HCT116 (cell line): ENCODE measurements around the gene ITGB1BP1. TPM values are rescaled to one million over a fixed set of nuclear protein-coding genes. Genes with fewer than 3 reads are reported as not detected.

ENCODE experiments used
- ATAC-seq: fragments of 200-7000 bp; cut with Tn5 transposase; 2 replicates; pipeline ENCODE4 v1.9.1; 2020; ENCODE audit warnings: mild to moderate bottlenecking, moderate library complexity
- BruUV-seq: library from RNA; stranded (reverse); fragments of 400-500 nt; replicated peaks from 2 replicates; lab custom pipeline; 2021; lab: Mats Ljungman, UMichigan
- CTCF ChIA-PET: fragments of 300-600 bp; sonication (Branson Sonifier 250); formaldehyde crosslinking; loops from one replicate; lab custom pipeline; 2021; ENCODE audit warnings: antibody characterized with exemption; lab: Charles Lee
- POLR2A ChIA-PET: fragments of 300-600, 350-600 bp; sonication (Branson Sonifier 250); formaldehyde crosslinking; loops from one replicate; lab custom pipeline; 2021; ENCODE audit warnings: antibody characterized with exemption; lab: Charles Lee
- RAD21 ChIA-PET, 2 experiments: fragments of 300-600 bp; sonication (Branson Sonifier 250); formaldehyde crosslinking; loops; one replicate each; lab custom pipeline; 2023; ENCODE audit warnings: low total read pairs in 2 of 2; ENCODE audit not compliant: uncharacterized antibody in 2 of 2, unreplicated experiment in 2 of 2, low non-redundant PET in 1 of 2; lab: Charles Lee
- DNase-seq: peaks from one replicate; pipeline ENCODE4 v3.0.0-alpha.2; 2010; ENCODE audit warnings: low read depth, low spot score
- H2AFZ ChIP-seq: fragments of 200-600 bp; shearing (Covaris generic), sonication (generic); 2 replicates; pipeline ENCODE4 v1.6.1; 2017; ENCODE audit warnings: low read depth, mixed run types, mixed read lengths, antibody characterized with exemption, low read length; ENCODE audit not compliant: poor library complexity, severe bottlenecking
- H3K27ac ChIP-seq: 2 replicates; pipeline ENCODE4 v1.5.1; 2012; ENCODE audit warnings: low read depth, low read length
- H3K27me3 ChIP-seq: fragments of 200-600 bp; sonication (generic); 2 replicates; pipeline ENCODE4 v1.6.1; 2016; ENCODE audit warnings: mixed run types, low read length, mixed read lengths; ENCODE audit not compliant: insufficient read depth
- H3K36me3 ChIP-seq, 2 experiments: fragments of 200-500 bp in 1 of 2; fragments of 200-600 bp in 1 of 2; sonication (Bioruptor generic) in 1 of 2; sonication (generic) in 1 of 2; 2 replicates each; pipeline versions ENCODE4 v1.5.1 to v1.6.1; 2014 to 2016; ENCODE audit warnings: low read length in 2 of 2, inconsistent platforms in 1 of 2, mixed read lengths in 1 of 2, mixed run types in 1 of 2; ENCODE audit not compliant: insufficient read depth in 2 of 2, control insufficient read depth in 1 of 2
- H3K4me1 ChIP-seq, 2 experiments: fragments of 200-600 bp in 1 of 2; sonication (generic) in 1 of 2; 2 replicates each; pipeline versions ENCODE4 v1.5.1 to v1.6.1; 2012 to 2017; ENCODE audit warnings: low read length in 2 of 2, inconsistent platforms in 1 of 2, mild to moderate bottlenecking in 1 of 2, mixed read lengths in 1 of 2, mixed run types in 1 of 2, moderate library complexity in 1 of 2; ENCODE audit not compliant: insufficient read depth in 2 of 2, control insufficient read depth in 1 of 2
- H3K4me2 ChIP-seq: fragments of 200-600 bp; sonication (generic); 2 replicates; pipeline ENCODE4 v1.6.1; 2017; ENCODE audit warnings: mixed run types, low read length, mixed read lengths
- H3K4me3 ChIP-seq, 2 experiments: fragments of 200-600 bp in 1 of 2; sonication (generic) in 1 of 2; replicated peaks in 1 of 2; 2 replicates each; pipeline ENCODE4 v1.5.1; 2011 to 2016; ENCODE audit warnings: low read length in 2 of 2, control low read depth in 1 of 2, low read depth in 1 of 2, mild to moderate bottlenecking in 1 of 2, mixed read lengths in 1 of 2, mixed run types in 1 of 2
- H3K79me2 ChIP-seq: fragments of 200-600 bp; sonication (generic); 2 replicates; pipeline ENCODE4 v1.6.1; 2017; ENCODE audit warnings: mild to moderate bottlenecking, mixed run types, low read length, moderate library complexity, mixed read lengths; ENCODE audit not compliant: insufficient read depth
- H3K9ac ChIP-seq: fragments of 200-600 bp; sonication (generic); 2 replicates; pipeline ENCODE4 v1.6.1; 2016; ENCODE audit warnings: low read length, mixed read lengths
- H3K9me2 ChIP-seq: fragments of 200-600 bp; sonication (generic), shearing (Covaris generic); 2 replicates; pipeline ENCODE4 v1.6.1; 2017; ENCODE audit warnings: mixed run types, mild to moderate bottlenecking, moderate library complexity; ENCODE audit not compliant: insufficient read depth
- H3K9me3 ChIP-seq, 2 experiments: fragments of 200-500 bp in 1 of 2; fragments of 200-600 bp in 1 of 2; sonication (Bioruptor generic) in 1 of 2; sonication (generic) in 1 of 2; 2 replicates each; pipeline ENCODE4 v1.6.1; 2014 to 2017; ENCODE audit warnings: low read length in 2 of 2, mixed read lengths in 2 of 2, inconsistent platforms in 1 of 2, low read depth in 1 of 2, mild to moderate bottlenecking in 1 of 2, mixed run types in 1 of 2, moderate library complexity in 1 of 2; ENCODE audit not compliant: control insufficient read depth in 1 of 2, insufficient read depth in 1 of 2
- H4K20me1 ChIP-seq: fragments of 200-600 bp; sonication (generic), shearing (Covaris generic); 2 replicates; pipeline ENCODE4 v1.6.1; 2017; ENCODE audit warnings: mixed run types, mild to moderate bottlenecking, moderate library complexity; ENCODE audit not compliant: insufficient read depth
- CBX3 ChIP-seq: IDR thresholded peaks from 2 replicates; pipeline ENCODE4 v1.6.1; 2012; ENCODE audit warnings: low read depth
- CEBPB ChIP-seq: IDR thresholded peaks from 2 replicates; pipeline ENCODE4 v1.6.1; 2012; ENCODE audit warnings: low read depth
- CTCF ChIP-seq, 3 experiments: fragments of 200-600 bp in 1 of 3; sonication (generic) in 1 of 3; IDR thresholded peaks in 2 of 3; conservative IDR thresholded peaks in 1 of 3; 2 replicates each; pipeline ENCODE4 v1.5.1; 2012 to 2017; ENCODE audit warnings: low read depth in 2 of 3, low read length in 2 of 3, antibody characterized with exemption in 1 of 3, borderline replicate concordance in 1 of 3, control low read depth in 1 of 3, mild to moderate bottlenecking in 1 of 3, mixed read lengths in 1 of 3, mixed run types in 1 of 3, moderate library complexity in 1 of 3; ENCODE audit not compliant: insufficient read depth in 1 of 3
- ELF1 ChIP-seq: IDR thresholded peaks from 2 replicates; pipeline ENCODE4 v1.6.1; 2012; ENCODE audit warnings: low read depth, borderline replicate concordance
- EZH2 ChIP-seq: fragments of 200-600 bp; sonication (generic); IDR thresholded peaks from 2 replicates; pipeline ENCODE4 v1.6.1; 2017; ENCODE audit warnings: antibody characterized with exemption, mixed run types
- EZH2phosphoT487 ChIP-seq: fragments of 200-600 bp; IDR thresholded peaks from 2 replicates; pipeline ENCODE4 v1.6.1; 2018; ENCODE audit warnings: antibody characterized with exemption, borderline replicate concordance
- MAX ChIP-seq: IDR thresholded peaks from 2 replicates; pipeline ENCODE4 v1.6.1; 2012
- RAD21 ChIP-seq: IDR thresholded peaks from 2 replicates; pipeline ENCODE4 v1.6.1; 2012; ENCODE audit warnings: low read depth, mild to moderate bottlenecking
- REST ChIP-seq: IDR thresholded peaks from 2 replicates; pipeline ENCODE4 v1.6.1; 2012; ENCODE audit warnings: low read depth
- SP1 ChIP-seq: IDR thresholded peaks from 2 replicates; pipeline ENCODE4 v1.6.1; 2012; ENCODE audit warnings: low read depth
- SRF ChIP-seq: IDR thresholded peaks from 2 replicates; pipeline ENCODE4 v1.6.1; 2012; ENCODE audit warnings: low read depth
- TCF7L2 ChIP-seq: IDR thresholded peaks from 2 replicates; pipeline ENCODE4 v1.7.0; 2011; ENCODE audit warnings: borderline replicate concordance, inconsistent platforms; ENCODE audit not compliant: insufficient read depth, insufficient read length; ENCODE audit errors: extremely low read depth
- YY1 ChIP-seq: IDR thresholded peaks from 2 replicates; pipeline ENCODE4 v1.6.1; 2011; ENCODE audit warnings: low read length, low read depth, moderate library complexity, mild to moderate bottlenecking; ENCODE audit not compliant: insufficient replicate concordance; ENCODE audit errors: extremely low read depth
- ZBTB33 ChIP-seq: IDR thresholded peaks from 2 replicates; pipeline ENCODE4 v1.6.1; 2011; ENCODE audit warnings: mild to moderate bottlenecking, low read length, moderate library complexity; ENCODE audit not compliant: insufficient replicate concordance; ENCODE audit errors: extremely low read depth
- ZFX ChIP-seq: fragments of 450-650 bp; IDR thresholded peaks from 2 replicates; pipeline ENCODE4 v1.6.1; 2017
- ZNF274 ChIP-seq: fragments of 200-500 bp; sonication (Bioruptor generic); IDR thresholded peaks from 2 replicates; pipeline ENCODE4 v1.6.1; 2014; ENCODE audit warnings: mild to moderate bottlenecking, low read depth, low read length, inconsistent platforms
- intact Hi-C: fragments of 100-400 bp; cut with micrococcal nuclease; formaldehyde crosslinking; loops from 2 replicates; pipeline ENCODE4 v1.10.0; 2022
- total RNA-seq: library from RNA; stranded (reverse); gene quantifications from one replicate; pipeline ENCODE4 v1.2.1, GENCODE V29; 2021; ENCODE audit not compliant: unreplicated experiment

The ITGB1BP1 gene
- total RNA-seq, 1 experiment from 2014 or later: 86.9 TPM

- no TSS peak for BruUV-seq
- H2AFZ ChIP-seq: no peak overlapping the region
- no peaks in the 10 kb centered on the region for H4K20me1 ChIP-seq
- TF ChIP-seq RAD21: no peak
- no peak for TF ChIP-seq SRF
- TF ChIP-seq ZFX: no peak
- TF ChIP-seq ZNF274: no peak
- no peak for TF ChIP-seq EZH2phosphoT487
- no peak for TF ChIP-seq EZH2
- TF ChIP-seq REST: no peak
- no peak for TF ChIP-seq ELF1
- no peak for TF ChIP-seq CEBPB
- TF ChIP-seq MAX: no peak
- no peak for TF ChIP-seq CTCF (IDR thresholded peaks at IDR 0.05 in 2 of 3, conservative IDR thresholded peaks at IDR 0.05 in 1 of 3; ENCODE audit: borderline replicate concordance in 1 of 3, insufficient read depth in 1 of 3, low read depth in 2 of 3, low read length in 2 of 3)
- no peak for TF ChIP-seq TCF7L2
- TF ChIP-seq CBX3: no peak
- no peak for TF ChIP-seq YY1
- TF ChIP-seq ZBTB33: no peak
- no peak for TF ChIP-seq SP1
- H3K9ac ChIP-seq: no peak overlapping the region
- ChIA-PET CTCF (no interaction called here), RAD21 (no interaction called here), POLR2A (no interaction called here)
- peaks cover 24 to 34% of the 10 kb centered on the region in 2 experiments; a peak in 3 of 4 replicates for H3K36me3 ChIP-seq
- no peak overlapping the region for H3K4me3 ChIP-seq
- no peak overlapping the region for H3K27ac ChIP-seq
- H3K9me3 ChIP-seq: no peaks in the 10 kb centered on the region
- intact Hi-C loops: no loop called here
- H3K27me3 ChIP-seq: no peaks in the 10 kb centered on the region
- no peak for DNase-seq
- ATAC-seq: no peak
- no peaks in the 10 kb centered on the region for H3K9me2 ChIP-seq
- no peaks in the 10 kb centered on the region for H3K79me2 ChIP-seq
- no peaks in the 10 kb centered on the region for H3K4me1 ChIP-seq
- no peak overlapping the region for H3K4me2 ChIP-seq
Measured at GRCh38 chr2:9439536-9439935, 16.2 kb upstream of the ITGB1BP1 start.
